GM12878 (cell line): ENCODE measurements around the gene NEURL3.
A peak's percentile ranks its signal among the peaks of the same experiment; 100 is the strongest.

ENCODE experiments used
- CEBPZ ChIP-seq: fragments of 150-350 bp; IDR thresholded peaks from 2 replicates; pipeline ENCODE4 v1.6.1; 2016; ENCODE audit warnings: low read depth, low read length
- CTCF ChIP-seq, 3 experiments: IDR thresholded peaks in 2 of 3; conservative IDR thresholded peaks in 1 of 3; 2 replicates each; pipeline ENCODE4 v1.5.1; 2011; ENCODE audit warnings: low read depth in 3 of 3, low read length in 3 of 3, mild to moderate bottlenecking in 3 of 3, control low read depth in 2 of 3, moderate library complexity in 2 of 3, inconsistent platforms in 1 of 3, mixed read lengths in 1 of 3; ENCODE audit not compliant: control insufficient read depth in 2 of 3, insufficient read depth in 1 of 3; ENCODE audit errors: extremely low read depth in 1 of 3
- GABPA ChIP-seq: IDR thresholded peaks from 2 replicates; pipeline ENCODE4 v1.6.1; 2014; ENCODE audit warnings: antibody characterized with exemption, low read depth, mild to moderate bottlenecking, inconsistent platforms
- IKZF2 ChIP-seq, 2 experiments: fragments of 450-650 bp; IDR thresholded peaks; 2 replicates each; pipeline ENCODE4 v1.6.1; 2017; ENCODE audit warnings: mild to moderate bottlenecking in 2 of 2, moderate library complexity in 2 of 2
- POLR2A ChIP-seq: IDR thresholded peaks from 2 replicates; pipeline ENCODE4 v1.6.1; 2011; ENCODE audit warnings: low read depth, mild to moderate bottlenecking, low read length
- RAD21 ChIP-seq: IDR thresholded peaks from 2 replicates; pipeline ENCODE4 v1.6.1; 2011; ENCODE audit warnings: mild to moderate bottlenecking, low read depth, low read length, moderate library complexity; ENCODE audit not compliant: insufficient read depth
- REST ChIP-seq: IDR thresholded peaks from 2 replicates; pipeline ENCODE4 v1.6.1; 2012; ENCODE audit warnings: mild to moderate bottlenecking, low read depth, low read length
- RUNX3 ChIP-seq: IDR thresholded peaks from 2 replicates; pipeline ENCODE4 v1.6.1; 2012; ENCODE audit warnings: low read length, inconsistent platforms
- STAT3 ChIP-seq: IDR thresholded peaks from 2 replicates; pipeline ENCODE4 v1.6.1; 2011; ENCODE audit warnings: low read depth, low read length, improper control_type of control experiment
- TAF1 ChIP-seq: IDR thresholded peaks from 2 replicates; pipeline ENCODE4 v1.6.1; 2011; ENCODE audit warnings: mild to moderate bottlenecking, low read depth, low read length, borderline replicate concordance
- ZBTB11 ChIP-seq: fragments of 450-650 bp; formaldehyde crosslinking; IDR thresholded peaks from 2 replicates; pipeline ENCODE4 v1.5.0; 2022; ENCODE audit warnings: mild to moderate bottlenecking, missing genetic modification characterization
- ZBTB33 ChIP-seq: fragments of 450-650 bp; IDR thresholded peaks from 2 replicates; pipeline ENCODE4 v1.6.1; 2017; ENCODE audit warnings: mild to moderate bottlenecking
- ZNF274 ChIP-seq: IDR thresholded peaks from one replicate; pipeline ENCODE4 v1.8.0; 2011; ENCODE audit not compliant: insufficient read length, insufficient read depth
- ZNF687 ChIP-seq: fragments of 450-650 bp; IDR thresholded peaks from 2 replicates; pipeline ENCODE4 v1.6.1; 2017; ENCODE audit warnings: mild to moderate bottlenecking, moderate library complexity

GRCh38 chr2:96530474-96531357 is 25.6 kb upstream of the NEURL3 start:
- TF ChIP-seq STAT3: no peak
- no peak for TF ChIP-seq CTCF (IDR thresholded peaks at IDR 0.05 in 2 of 3, conservative IDR thresholded peaks at IDR 0.05 in 1 of 3; ENCODE audit: control insufficient read depth in 2 of 3, extremely low read depth in 1 of 3, insufficient read depth in 1 of 3, low read depth in 3 of 3, low read length in 3 of 3)
- TF ChIP-seq GABPA: no peak
- TF ChIP-seq POLR2A: no peak
- TF ChIP-seq ZBTB33: no peak
- TF ChIP-seq REST: no peak
- TF ChIP-seq IKZF2 (IDR thresholded peaks at IDR 0.05): no peak
- TF ChIP-seq RAD21: no peak
- no peak for TF ChIP-seq RUNX3
- TF ChIP-seq TAF1: no peak
- TF ChIP-seq ZBTB11 (CRISPR knock-in tag): no peak
- TF ChIP-seq ZNF274: no peak
- no peak for TF ChIP-seq CEBPZ
- TF ChIP-seq ZNF687: 0 out of 2 replicates have a peak, but pooled peaks have one; percentile 19
